Activated T-helper 1 cell treated with anti-CD3 and anti-CD28 coated beads, Interleukin-12 subunit alpha, Interleukin-12 subunit beta, Interleukin-2, Interleukin-4 antibody, amounts not matched to agents 30 ng/mL and 10 ng/mL and 1 ng/mL, durations not matched to agents 14 hours and 24 hours and 36 hours (primary cell): Measurements from ENCODE around the gene TBC1D22A. TPM values are rescaled to one million over a fixed set of nuclear protein-coding genes. Genes with fewer than 3 reads are reported as not detected.

Source experiments
- DNase-seq: peaks from one replicate; pipeline ENCODE4 v3.0.0; 2021; ENCODE audit warnings: low spot score
- H3K27ac Mint-ChIP-seq: one replicate; pipeline ENCODE4 v1.8.0; 2021; ENCODE audit warnings: mild to moderate bottlenecking, mixed read lengths
- H3K27me3 Mint-ChIP-seq: one replicate; pipeline ENCODE4 v1.8.0; 2022; ENCODE audit warnings: mild to moderate bottlenecking, moderate library complexity, mixed read lengths; ENCODE audit not compliant: insufficient read depth
- H3K36me3 Mint-ChIP-seq: one replicate; pipeline ENCODE4 v1.8.0; 2021; ENCODE audit warnings: low read depth, mixed read lengths
- H3K4me1 Mint-ChIP-seq: one replicate; pipeline ENCODE4 v1.8.0; 2021; ENCODE audit warnings: low read depth, mixed read lengths
- H3K4me3 Mint-ChIP-seq: one replicate; pipeline ENCODE4 v1.8.0; 2021; ENCODE audit warnings: mild to moderate bottlenecking, moderate library complexity, mixed read lengths
- H3K9me3 Mint-ChIP-seq: one replicate; pipeline ENCODE4 v1.8.0; 2021; ENCODE audit warnings: mixed read lengths
- intact Hi-C: fragments of 100-400 bp; cut with micrococcal nuclease; formaldehyde crosslinking; loops from one replicate; pipeline ENCODE4 v1.15.1; 2024
- total RNA-seq: library from RNA; stranded (reverse); gene quantifications from 2 replicates; pipeline ENCODE4 v1.2.3, GENCODE V29; 2022

Gene TBC1D22A
- total RNA-seq, 1 donor from 2014 or later = 42.4 TPM

DNA sequence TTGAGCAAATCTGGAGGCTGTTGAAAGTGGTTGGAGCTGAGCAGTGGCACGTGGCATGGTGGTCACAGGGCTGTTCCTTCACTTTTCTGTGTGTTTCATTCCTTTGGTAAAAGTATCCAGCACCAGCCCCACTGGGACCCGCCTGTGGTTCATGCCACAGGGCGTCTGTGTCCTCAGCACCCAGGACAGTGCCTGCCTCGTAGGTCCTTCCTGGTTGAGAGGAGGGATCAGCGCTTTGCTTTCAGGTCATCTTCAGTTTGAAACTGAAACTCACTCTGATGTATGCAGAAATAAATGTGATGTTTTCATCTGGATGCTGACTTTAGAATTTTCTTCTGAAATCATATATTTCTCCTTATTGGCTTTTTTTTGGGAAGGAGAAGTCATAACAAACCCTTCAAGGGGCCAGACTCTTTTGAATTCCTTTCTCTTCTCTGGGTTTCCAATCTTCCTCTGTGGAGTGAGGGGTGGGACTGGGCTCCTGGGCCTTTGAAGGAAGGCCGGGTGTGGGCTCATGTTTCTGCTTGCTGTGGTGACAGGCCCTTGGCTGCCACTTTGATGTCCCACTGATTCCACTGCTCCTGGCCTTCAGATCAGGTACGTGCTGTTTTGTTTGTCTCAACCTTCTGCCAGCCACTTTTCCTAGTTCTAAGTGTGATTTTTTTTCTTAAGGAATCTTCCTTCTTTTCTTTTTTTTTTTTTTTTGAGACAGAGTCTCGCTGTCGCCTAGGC is 26.2 kb downstream of the TBC1D22A start:
- Mint-ChIP-seq H3K9me3 (no peaks in the 10 kb centered on the region), H3K4me3 (peak overlapping the region; percentile 49), H3K27me3 (no peaks in the 10 kb centered on the region), H3K36me3 (peaks cover 14% of the 10 kb centered on the region), H3K4me1 (peaks cover 54% of the 10 kb centered on the region), H3K27ac (peak overlapping the region; percentile 74)
- peak; percentile 25 for DNase-seq
- intact Hi-C loops = no loop called here

DNA sequence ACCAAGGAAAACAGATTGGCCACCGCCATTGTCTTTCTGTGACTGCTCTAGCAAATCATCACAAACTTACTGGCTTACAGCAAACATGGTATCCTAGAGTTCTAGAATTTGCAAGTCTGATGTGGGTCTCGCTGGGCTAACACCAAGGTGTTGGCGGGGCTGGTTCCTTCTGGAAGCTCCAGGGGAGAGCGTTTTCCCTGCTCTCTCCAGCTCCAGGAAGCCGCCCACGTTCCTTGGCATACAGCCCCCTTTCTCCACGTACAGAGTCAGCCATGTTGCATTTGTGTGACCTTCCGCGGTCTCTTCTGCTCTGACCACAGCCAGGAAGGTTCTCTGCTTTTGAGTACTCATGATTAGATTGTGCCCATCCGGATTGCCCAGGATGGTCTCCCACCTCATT is 27.5 kb downstream of the TBC1D22A start:
- intact Hi-C loops = no loop called here
- Mint-ChIP-seq H3K36me3 (peaks cover 17% of the 10 kb centered on the region), H3K9me3 (no peaks in the 10 kb centered on the region), H3K4me3 (peak overlapping the region; percentile 54), H3K27me3 (no peaks in the 10 kb centered on the region), H3K27ac (peak overlapping the region; percentile 99), H3K4me1 (peaks cover 49% of the 10 kb centered on the region)
- DNase-seq = no peak

DNA sequence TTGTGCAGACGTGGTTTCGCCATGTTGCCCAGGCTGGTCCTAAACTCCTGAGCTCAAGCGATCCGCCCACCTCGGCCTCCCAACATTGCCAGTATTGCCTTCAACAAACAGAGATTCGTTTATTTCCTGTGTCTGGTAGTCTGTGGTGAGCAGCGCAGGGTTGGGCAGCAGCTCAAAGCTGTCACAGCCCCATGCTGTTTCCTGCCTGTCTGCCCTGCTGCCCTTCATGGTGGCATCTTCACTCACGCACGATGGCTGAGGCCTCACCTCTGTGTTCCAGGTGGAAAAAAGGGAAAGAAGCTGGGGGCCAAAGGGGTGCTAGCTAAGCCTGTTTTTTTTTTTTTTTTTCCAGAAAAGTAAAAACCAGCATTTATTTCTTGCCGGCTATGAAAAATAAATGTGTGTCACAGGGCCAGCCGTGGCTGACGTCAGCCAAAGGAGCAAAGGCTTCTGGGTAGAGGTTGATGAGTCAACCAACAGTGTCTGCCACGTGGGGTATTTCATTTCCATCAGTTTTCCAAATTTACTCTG is 28.8 kb downstream of the TBC1D22A start:
- peaks cover 49% of the 10 kb centered on the region for H3K4me1 Mint-ChIP-seq
- peak; percentile 71 for DNase-seq
- no peaks in the 10 kb centered on the region for H3K27me3 Mint-ChIP-seq
- intact Hi-C loops = loop anchor here (1.0 kb wide), 4 partner anchors 17 to 117 kb away; partner anchors contain the start of gene TBC1D22A
- peak overlapping the region; percentile 78 for H3K4me3 Mint-ChIP-seq
- H3K36me3 Mint-ChIP-seq = peaks cover 17% of the 10 kb centered on the region
- no peaks in the 10 kb centered on the region for H3K9me3 Mint-ChIP-seq
- peak overlapping the region; percentile 99 for H3K27ac Mint-ChIP-seq

DNA sequence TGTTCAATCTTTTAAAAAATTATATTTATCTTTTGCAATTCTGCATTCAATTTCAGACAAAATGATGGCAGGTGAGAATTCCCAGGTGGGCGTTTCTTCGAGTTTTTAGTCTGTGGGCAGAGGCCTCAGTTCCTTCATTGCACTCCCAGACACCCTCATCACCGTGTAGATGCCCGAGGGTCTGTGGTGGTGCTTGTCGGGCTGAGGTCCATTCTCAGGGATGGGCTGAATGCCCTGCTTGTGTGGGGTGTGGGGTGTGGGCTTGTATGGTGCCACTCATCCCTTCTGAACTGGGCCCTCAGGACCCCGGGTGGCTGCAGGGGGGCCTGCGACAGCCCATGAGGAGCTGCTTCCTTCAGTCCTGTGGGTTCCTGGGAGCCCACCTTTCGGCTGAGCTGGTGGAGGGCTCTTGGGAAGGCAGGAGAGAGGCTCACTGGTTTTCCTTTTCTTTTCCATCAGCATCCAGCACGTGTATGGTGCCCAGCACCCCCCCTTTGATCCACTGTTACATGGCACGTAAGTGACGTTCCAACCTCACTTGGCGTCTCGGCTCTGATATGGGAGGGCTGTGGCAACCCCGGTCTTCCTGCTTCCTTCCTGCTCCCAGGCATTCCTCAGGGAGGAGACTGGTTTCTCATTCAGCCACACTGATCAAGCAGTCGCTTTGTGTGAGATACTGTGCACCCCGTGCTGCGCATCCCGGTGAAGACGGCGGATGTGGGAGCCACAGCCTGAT is 29.8 kb downstream of the TBC1D22A start:
- Mint-ChIP-seq H3K9me3 (no peaks in the 10 kb centered on the region), H3K27me3 (no peaks in the 10 kb centered on the region), H3K4me3 (peak overlapping the region; percentile 78), H3K36me3 (peaks cover 15% of the 10 kb centered on the region), H3K27ac (peak overlapping the region; percentile 99), H3K4me1 (peaks cover 47% of the 10 kb centered on the region)
- intact Hi-C loops = no loop called here
- no peak for DNase-seq

DNA sequence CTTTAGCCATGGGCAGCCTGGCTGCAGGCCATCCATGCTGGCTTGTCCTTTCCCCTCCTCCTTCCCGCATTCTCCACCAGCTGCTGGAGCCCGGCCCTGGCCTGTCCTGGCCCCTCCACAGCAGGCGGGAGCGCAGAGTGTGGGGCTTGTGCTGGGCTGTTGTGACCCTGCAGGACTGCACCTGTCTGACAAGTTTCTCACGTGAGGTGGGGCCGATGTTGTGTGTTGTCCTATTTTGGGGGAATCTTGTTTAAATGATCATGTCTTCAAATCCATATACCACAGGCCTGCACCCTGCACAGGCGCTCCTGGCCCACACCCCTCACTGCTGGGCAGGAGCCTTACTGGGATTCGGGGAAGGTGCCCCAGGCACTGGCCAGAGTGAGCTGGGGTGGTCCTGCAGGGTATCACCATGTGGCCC is 30.4 kb downstream of the TBC1D22A start:
- H3K27ac Mint-ChIP-seq = peak overlapping the region; percentile 99
- H3K9me3 Mint-ChIP-seq = no peaks in the 10 kb centered on the region
- intact Hi-C loops = no loop called here
- H3K36me3 Mint-ChIP-seq = peaks cover 11% of the 10 kb centered on the region
- no peaks in the 10 kb centered on the region for H3K27me3 Mint-ChIP-seq
- H3K4me3 Mint-ChIP-seq = no peak overlapping the region
- no peak for DNase-seq
- H3K4me1 Mint-ChIP-seq = peaks cover 42% of the 10 kb centered on the region

DNA sequence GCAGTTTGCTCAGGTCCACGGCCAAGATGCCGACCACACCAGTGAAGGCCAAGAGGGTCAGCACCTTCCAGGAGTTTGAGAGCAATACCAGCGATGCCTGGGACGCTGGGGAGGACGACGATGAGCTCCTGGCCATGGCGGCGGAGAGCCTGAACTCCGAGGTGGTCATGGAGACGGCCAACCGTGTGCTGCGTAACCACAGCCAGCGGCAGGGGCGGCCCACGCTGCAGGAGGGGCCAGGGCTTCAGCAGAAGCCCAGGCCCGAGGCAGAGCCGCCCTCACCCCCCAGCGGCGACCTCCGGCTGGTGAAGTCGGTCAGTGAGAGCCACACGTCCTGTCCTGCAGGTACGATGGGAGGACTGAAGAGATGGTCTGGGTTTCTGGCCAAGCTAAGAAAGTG is 31.0 kb downstream of the TBC1D22A start:
- Mint-ChIP-seq H3K27me3 (no peaks in the 10 kb centered on the region), H3K9me3 (no peaks in the 10 kb centered on the region), H3K4me1 (peaks cover 41% of the 10 kb centered on the region), H3K27ac (peak overlapping the region; percentile 44), H3K4me3 (no peak overlapping the region), H3K36me3 (peaks cover 15% of the 10 kb centered on the region)
- intact Hi-C loops = no loop called here
- no peak for DNase-seq

DNA sequence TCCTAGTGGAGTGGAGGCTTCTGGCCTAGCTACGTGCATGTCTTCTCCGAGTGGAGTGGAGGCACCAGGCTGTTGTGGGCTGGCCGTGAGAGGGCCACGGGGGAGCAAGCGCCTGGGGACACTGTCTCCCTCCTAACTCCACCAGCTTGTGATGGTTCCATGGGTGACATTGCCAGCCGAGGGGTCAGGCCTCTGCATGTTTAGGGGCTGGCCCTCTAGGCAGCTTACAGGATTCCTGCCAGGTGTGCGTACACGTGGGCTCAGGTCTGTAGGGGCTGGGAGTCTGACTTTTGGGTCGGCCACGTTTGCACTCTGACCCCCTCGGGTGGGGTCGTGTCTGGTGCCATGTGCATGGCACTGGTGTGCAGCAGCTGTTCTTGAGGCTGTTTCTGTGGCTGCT is 31.6 kb downstream of the TBC1D22A start:
- Mint-ChIP-seq H3K4me1 (peaks cover 41% of the 10 kb centered on the region), H3K27ac (no peak overlapping the region), H3K9me3 (no peaks in the 10 kb centered on the region), H3K27me3 (no peaks in the 10 kb centered on the region), H3K36me3 (peaks cover 18% of the 10 kb centered on the region), H3K4me3 (no peak overlapping the region)
- DNase-seq = no peak
- intact Hi-C loops = no loop called here

DNA sequence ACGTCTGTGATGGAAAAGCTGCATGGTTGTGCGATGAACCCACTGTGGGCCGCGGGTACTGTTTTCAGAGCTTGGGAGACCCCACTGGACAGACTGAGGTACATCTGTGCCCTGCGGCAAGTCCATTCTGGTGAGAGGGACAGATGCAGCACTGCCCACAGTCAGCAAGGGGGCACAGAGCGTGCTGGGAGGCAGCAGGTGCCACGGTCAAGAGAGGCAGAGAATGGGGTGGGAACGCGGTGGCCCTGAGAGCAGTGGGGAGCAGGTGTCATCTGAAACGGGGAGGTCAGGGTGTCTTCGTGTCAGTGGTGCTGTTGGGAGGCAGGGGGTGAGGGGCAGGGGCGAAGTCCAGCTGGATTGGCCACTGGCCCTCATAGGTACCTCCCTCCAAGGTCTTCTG is 32.0 kb downstream of the TBC1D22A start:
- H3K36me3 Mint-ChIP-seq = peaks cover 22% of the 10 kb centered on the region
- DNase-seq = no peak
- no peak overlapping the region for H3K27ac Mint-ChIP-seq
- no peak overlapping the region for H3K4me3 Mint-ChIP-seq
- peaks cover 40% of the 10 kb centered on the region for H3K4me1 Mint-ChIP-seq
- H3K9me3 Mint-ChIP-seq = no peaks in the 10 kb centered on the region
- intact Hi-C loops = no loop called here
- no peaks in the 10 kb centered on the region for H3K27me3 Mint-ChIP-seq

DNA sequence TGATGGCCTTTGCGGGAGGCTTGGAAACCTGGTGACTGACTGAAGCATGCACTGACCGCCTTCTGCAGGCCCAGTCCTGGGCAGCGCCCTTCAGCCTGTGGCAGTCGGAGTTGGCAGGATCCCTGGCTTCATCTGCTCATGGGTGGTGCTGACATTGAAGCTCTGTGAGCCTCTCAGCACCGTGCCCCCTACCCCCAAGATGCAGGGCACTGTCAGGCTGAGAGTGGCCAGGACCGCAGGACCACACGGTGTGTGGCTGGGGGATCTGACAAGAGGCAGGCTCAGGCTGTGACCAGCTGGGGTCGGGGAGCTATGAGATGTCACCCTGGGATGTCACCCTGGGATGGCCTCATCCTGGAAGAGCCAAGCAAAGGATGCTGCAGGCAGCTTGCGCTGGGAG is 32.7 kb downstream of the TBC1D22A start:
- Mint-ChIP-seq H3K4me1 (peaks cover 36% of the 10 kb centered on the region), H3K36me3 (peaks cover 29% of the 10 kb centered on the region), H3K9me3 (no peaks in the 10 kb centered on the region), H3K4me3 (no peak overlapping the region), H3K27ac (no peak overlapping the region), H3K27me3 (no peaks in the 10 kb centered on the region)
- intact Hi-C loops = no loop called here
- DNase-seq = no peak

DNA sequence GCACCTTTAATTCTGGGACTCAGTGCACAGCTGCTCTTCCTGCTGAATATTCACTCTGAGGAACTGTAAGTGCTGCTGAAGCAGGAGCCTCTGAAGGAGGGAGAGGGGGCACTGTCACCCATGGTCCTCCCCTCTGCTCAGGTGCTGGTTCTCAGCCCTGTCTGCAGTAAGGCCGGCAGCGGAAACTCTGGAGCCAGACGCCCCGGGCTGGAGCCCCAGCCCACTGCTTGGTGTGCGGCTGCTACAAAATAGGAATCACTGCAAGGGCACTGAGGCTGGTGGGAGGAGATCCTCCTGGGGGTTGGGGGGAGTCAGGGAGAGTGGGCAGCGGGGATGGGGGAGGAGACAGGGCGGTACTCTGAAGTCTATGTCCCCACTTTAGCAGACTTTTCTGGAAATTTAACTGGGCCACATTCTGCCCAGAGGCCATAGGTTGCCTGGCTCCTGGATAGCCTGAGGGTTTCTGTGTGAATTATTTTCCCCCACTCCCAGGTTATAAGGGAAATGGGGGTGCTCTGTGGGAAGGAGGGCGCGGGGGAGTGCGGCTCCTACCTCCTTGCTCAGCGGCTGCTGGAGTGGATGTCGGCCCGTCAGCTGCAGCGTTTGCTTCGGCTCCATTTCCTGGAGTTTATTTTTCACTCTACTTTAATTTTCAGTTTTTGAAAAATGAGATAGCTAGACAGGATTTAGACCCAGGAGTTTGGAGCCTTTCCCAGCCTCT is 33.6 kb downstream of the TBC1D22A start:
- no peak for DNase-seq
- H3K27me3 Mint-ChIP-seq = no peaks in the 10 kb centered on the region
- H3K4me1 Mint-ChIP-seq = peaks cover 28% of the 10 kb centered on the region
- no peak overlapping the region for H3K27ac Mint-ChIP-seq
- H3K9me3 Mint-ChIP-seq = no peaks in the 10 kb centered on the region
- H3K4me3 Mint-ChIP-seq = no peak overlapping the region
- intact Hi-C loops = no loop called here
- peaks cover 32% of the 10 kb centered on the region for H3K36me3 Mint-ChIP-seq

DNA sequence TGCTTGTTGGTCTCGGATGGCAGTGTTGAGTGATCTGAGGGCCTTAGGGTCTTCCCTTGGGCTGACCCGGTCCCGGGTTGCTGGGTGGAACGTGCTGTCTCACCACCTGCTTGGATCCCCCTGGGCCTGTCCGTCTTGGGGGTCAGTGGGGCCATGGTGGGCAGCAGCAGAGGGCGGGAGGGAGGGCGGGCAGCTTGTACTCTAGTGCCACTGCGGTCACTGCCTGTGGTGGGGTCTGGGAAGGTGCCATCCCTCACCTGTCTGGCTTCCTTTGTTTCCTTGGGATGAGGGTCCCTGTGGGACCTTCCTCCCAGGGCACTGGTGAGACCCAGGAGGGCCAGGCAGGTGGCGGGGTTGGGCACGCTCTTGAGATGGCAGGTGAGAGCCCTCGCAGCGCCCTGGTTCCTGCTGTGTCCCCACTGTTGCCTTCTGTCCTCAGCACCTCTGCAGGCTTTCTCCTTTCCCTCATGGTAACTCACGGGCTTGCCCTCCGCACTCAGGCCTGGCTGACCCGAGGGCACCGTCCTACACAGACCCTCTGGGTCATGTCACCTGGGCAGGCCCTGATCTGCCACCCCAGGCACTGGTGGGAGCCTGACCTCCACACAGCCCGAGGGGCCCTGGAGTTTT is 34.2 kb downstream of the TBC1D22A start:
- intact Hi-C loops = no loop called here
- no peak overlapping the region for H3K27ac Mint-ChIP-seq
- no peak for DNase-seq
- peaks cover 33% of the 10 kb centered on the region for H3K36me3 Mint-ChIP-seq
- no peak overlapping the region for H3K4me3 Mint-ChIP-seq
- H3K9me3 Mint-ChIP-seq = no peaks in the 10 kb centered on the region
- H3K4me1 Mint-ChIP-seq = peaks cover 21% of the 10 kb centered on the region
- H3K27me3 Mint-ChIP-seq = no peaks in the 10 kb centered on the region

DNA sequence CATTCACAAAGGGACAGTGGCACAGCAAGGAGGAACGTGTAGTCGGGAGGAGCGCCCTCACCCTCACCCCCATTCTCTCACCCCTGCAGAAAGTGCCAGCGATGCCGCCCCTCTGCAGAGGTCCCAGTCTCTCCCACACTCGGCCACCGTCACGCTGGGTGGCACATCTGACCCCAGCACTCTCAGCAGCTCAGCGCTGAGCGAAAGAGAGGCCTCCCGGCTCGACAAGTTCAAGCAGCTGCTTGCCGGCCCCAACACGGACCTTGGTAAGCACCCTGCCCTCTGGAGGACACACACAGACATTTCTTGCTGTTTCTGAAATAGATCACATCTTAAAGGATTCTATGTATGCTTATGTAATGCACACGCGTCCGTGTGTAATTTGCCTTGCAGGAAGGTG is 34.9 kb downstream of the TBC1D22A start:
- H3K9me3 Mint-ChIP-seq = no peaks in the 10 kb centered on the region
- H3K36me3 Mint-ChIP-seq = peaks cover 37% of the 10 kb centered on the region
- no peak overlapping the region for H3K4me3 Mint-ChIP-seq
- H3K4me1 Mint-ChIP-seq = peaks cover 15% of the 10 kb centered on the region
- DNase-seq = no peak
- intact Hi-C loops = no loop called here
- H3K27me3 Mint-ChIP-seq = no peaks in the 10 kb centered on the region
- no peak overlapping the region for H3K27ac Mint-ChIP-seq
